GM10847 (cell line): ENCODE measurements around the gene NUDT3.

Experiments
- POLR2A ChIP-seq: IDR thresholded peaks from 2 replicates; pipeline ENCODE4 v1.6.1; 2011; ENCODE audit not compliant: insufficient read length; ENCODE audit errors: extremely low read depth

Gene NUDT3

GRCh38 chr6:34242252-34243130, 150.0 kb downstream of the NUDT3 start:
- no peak for TF ChIP-seq POLR2A

- TF ChIP-seq POLR2A, result no peak
Observed at GRCh38 chr6:34241351-34242215, 150.9 kb downstream of the NUDT3 start.

- no peak for TF ChIP-seq POLR2A
Observed at GRCh38 chr6:34240329-34241248, 151.9 kb downstream of the NUDT3 start.

- no peak for TF ChIP-seq POLR2A
Observed at GRCh38 chr6:34239893-34240292, 152.6 kb downstream of the NUDT3 start.

GRCh38 chr6:34239500-34239825, 153.0 kb downstream of the NUDT3 start:
- TF ChIP-seq POLR2A, result no peak

GRCh38 chr6:34238585-34239499, 153.6 kb downstream of the NUDT3 start:
- TF ChIP-seq POLR2A, result no peak

GRCh38 chr6:34237722-34238584, 154.5 kb downstream of the NUDT3 start:
- peak; percentile 29 for TF ChIP-seq POLR2A

- no peak for TF ChIP-seq POLR2A
Observed at GRCh38 chr6:34237316-34237721, 155.2 kb downstream of the NUDT3 start.

GRCh38 chr6:34236443-34237315, 155.8 kb downstream of the NUDT3 start, which contains the start of gene HMGA1:
HMGA1 (plus strand) TSS chr6:34236873; CDS start chr6:34240781, 3,908 bp downstream.
- peak; percentile 99 for TF ChIP-seq POLR2A

GRCh38 chr6:34236131-34236442, 156.4 kb downstream of the NUDT3 start:
- no peak for TF ChIP-seq POLR2A

- TF ChIP-seq POLR2A, result peak; percentile 45
Observed at GRCh38 chr6:34235307-34236130, 156.9 kb downstream of the NUDT3 start.

- no peak for TF ChIP-seq POLR2A
Observed at GRCh38 chr6:34234667-34235306, 157.7 kb downstream of the NUDT3 start.
